Neural cell (in vitro differentiated cells): Measurements from ENCODE around the gene ALOX12.

Source experiments
- CTCF ChIP-seq: fragments of 450-650 bp; IDR thresholded peaks from 2 replicates; pipeline ENCODE4 v1.5.1; 2014; ENCODE audit warnings: antibody characterized with exemption, mild to moderate bottlenecking, moderate library complexity; ENCODE audit not compliant: poor library complexity, severe bottlenecking
- EZH2 ChIP-seq: fragments of 200-600, 300-800 bp; shearing (Covaris generic), sonication (generic); IDR thresholded peaks from 2 replicates; pipeline ENCODE4 v1.6.1; 2014; ENCODE audit warnings: antibody characterized with exemption, low read length, borderline replicate concordance, mild to moderate bottlenecking; ENCODE audit not compliant: insufficient read depth, poor library complexity, severe bottlenecking
- MXI1 ChIP-seq: fragments of 450-650 bp; conservative IDR thresholded peaks from 2 replicates; pipeline ENCODE4 v1.6.1; 2014; ENCODE audit warnings: antibody characterized with exemption, mild to moderate bottlenecking; ENCODE audit not compliant: poor library complexity, severe bottlenecking
- POLR2AphosphoS5 ChIP-seq: IDR thresholded peaks from 2 replicates; pipeline ENCODE4 v1.6.1; 2012
- RAD21 ChIP-seq: fragments of 450-650 bp; conservative IDR thresholded peaks from 2 replicates; pipeline ENCODE4 v1.6.1; 2014; ENCODE audit warnings: antibody characterized with exemption, mild to moderate bottlenecking, moderate library complexity
- REST ChIP-seq: IDR thresholded peaks from 2 replicates; pipeline ENCODE4 v1.6.1; 2012; ENCODE audit warnings: borderline replicate concordance
- TAF1 ChIP-seq: IDR thresholded peaks from 2 replicates; pipeline ENCODE4 v1.6.1; 2012; ENCODE audit warnings: low read depth

GRCh38 chr17:7024402-7024785 is 28.5 kb downstream of the ALOX12 start:
- no peak for TF ChIP-seq CTCF
- no peak for TF ChIP-seq REST
- TF ChIP-seq MXI1, result no peak
- no peak for TF ChIP-seq EZH2
- TF ChIP-seq RAD21, result no peak
- no peak for TF ChIP-seq TAF1
- no peak for TF ChIP-seq POLR2AphosphoS5
